DMS79 treated with DMSO at 0.1 percent for 48 hours (cell line): Measurements from ENCODE around the gene PTPRS.
"Not testable (repeated sequence)": the region's sequence is repeated elsewhere in the genome, so short reads cannot be mapped to it uniquely, and the experiment has no call there.

Experiments used
- DNase-seq: peaks from one replicate; lab custom pipeline; 2025; lab: John Stamatoyannopoulos, UW

Gene PTPRS

DNA sequence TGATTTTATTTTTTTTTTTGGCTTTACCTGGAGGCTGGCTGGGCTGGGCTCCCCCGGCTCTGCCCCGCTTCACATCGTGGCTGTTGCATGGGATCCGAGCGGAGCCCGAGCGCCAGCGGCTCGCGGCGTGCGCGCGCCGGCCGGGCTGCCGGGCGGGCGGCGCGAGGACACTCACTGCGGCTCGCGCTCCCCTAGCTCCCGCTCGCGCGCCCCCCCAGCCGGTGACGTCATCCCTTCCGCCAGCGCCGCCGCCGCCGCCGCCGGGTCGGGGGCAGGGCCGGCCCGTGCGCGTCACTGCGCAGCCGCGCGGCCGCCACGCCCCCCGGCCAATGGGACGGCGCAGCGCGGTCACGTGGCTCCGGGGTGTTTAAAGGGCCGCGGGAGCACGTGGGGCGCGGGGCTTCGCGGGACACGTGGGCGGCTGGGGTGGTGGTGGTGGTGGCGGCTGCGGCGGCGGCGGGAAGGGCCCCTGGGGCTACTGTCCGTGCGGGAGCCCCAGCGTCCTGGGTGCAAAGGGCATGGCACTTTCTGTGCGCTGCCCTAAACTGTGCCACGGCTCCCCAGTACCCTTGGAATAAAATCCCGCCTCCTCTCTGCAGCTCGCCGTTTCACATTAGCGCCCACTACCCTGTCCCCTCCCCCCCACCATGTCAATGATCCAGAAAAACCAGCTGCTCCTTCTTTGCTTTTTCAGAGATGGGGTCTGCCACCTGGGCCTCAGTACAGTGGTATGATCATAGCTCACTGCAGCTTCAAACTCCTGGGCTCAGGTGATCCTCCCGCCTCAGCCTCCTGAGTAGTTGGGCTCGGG, at the start of gene PTPRS:
TSS of gene PTPRS (minus strand) at position 176 of the 811 bp plus-strand sequence. CDS start 54,672 bp downstream, outside the sequence.
- DNase-seq: peak; percentile 81

DNA sequence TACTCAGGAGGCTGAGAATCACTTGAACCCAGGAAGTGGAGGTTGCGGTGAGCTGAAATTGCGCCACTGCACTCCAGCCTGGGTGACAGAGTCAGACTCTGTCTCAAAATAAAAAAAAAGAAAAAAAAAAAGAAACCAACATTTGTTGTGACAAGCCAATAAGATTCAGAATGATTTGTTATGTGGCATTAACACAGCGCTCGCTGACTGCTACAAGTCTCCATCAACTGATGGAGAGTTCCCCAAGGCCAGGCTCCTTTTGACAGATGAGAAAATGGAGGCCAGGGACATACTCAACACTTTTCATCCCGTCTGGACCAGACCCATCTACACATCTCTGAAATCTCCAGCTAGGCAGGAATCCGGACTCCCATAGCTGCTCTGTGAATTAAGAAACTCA, 48.7 kb upstream of the PTPRS start:
- no peak for DNase-seq

- DNase-seq: no peak
Measured at GRCh38 chr19:5387472-5387871, 46.9 kb upstream of the PTPRS start.

DNA sequence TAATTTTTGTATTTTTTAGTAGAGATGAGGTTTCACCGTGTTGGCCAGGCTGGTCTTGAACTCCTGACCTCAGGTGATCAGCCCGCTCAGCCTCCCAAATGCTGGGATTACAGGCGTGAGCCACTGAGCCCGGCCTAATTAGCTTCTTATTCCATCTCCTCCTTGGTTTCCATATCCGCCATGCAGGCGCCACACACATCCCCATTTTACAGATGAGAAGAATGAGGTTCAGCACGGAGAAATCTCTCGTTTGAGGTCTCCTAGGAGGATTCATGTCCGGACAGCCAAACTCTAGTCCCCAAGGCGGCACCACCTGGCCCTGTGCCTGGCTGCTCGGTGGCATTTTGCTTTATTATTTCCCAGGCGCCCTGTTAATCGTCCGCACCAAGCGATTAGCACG, 46.2 kb upstream of the PTPRS start:
- no peak for DNase-seq

DNA sequence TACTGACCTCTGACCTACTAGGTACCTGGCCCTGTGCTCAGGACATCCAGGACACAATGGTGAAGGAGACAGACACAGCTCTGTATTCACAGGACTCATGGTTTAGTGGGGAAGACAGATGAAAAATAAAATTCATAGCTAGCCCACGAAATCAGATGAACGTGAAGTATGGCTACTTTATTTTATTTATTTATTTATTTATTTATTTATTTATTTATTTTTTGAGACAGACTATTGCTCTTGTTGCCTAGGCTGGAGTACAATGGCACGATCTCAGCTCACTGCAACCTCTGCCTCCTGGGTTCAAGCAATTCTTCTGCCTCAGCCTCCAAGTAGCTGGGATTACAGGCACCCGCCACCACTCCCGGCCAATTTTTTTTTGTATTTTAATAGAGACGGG, 40.6 kb upstream of the PTPRS start:
- not testable (repeated sequence) for DNase-seq

DNA sequence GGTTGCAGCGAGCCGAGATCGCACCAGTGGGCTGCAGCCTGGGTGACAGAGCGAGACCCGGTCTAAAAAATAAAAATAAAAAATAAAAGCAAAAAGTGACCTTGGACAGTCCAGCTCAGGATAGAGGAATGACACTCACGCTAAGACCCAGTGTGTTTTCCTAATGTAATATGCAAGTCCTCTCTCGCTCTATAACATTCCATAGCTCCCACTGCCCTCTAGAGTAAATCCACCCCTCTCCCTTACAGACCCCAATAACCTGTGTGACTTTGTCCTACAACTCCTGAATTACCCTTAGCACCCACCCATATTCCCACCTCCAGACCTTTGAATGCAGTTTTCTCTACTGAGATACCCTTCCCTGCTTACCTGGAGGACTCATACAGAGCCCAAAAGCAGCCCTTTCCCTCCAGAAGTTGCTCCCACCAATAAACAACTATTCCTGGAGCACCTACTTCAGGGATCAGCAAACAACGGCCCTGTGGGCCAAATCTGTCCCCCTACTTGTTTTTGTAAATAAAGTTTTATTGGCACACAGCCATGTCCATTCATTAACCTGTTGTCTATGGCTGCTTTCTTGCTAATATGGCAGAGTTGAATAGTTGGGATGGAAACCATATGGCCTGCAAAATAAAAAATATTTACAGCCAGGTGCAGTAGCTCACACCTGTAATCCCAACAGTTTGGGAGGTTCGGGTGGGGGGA, 39.8 kb upstream of the PTPRS start:
- DNase-seq: no peak

GRCh38 chr19:5376928-5377327, 36.3 kb upstream of the PTPRS start:
- no peak for DNase-seq

- DNase-seq: no peak
Measured at GRCh38 chr19:5372572-5373200, 32.1 kb upstream of the PTPRS start.

- DNase-seq: no peak
Measured at GRCh38 chr19:5369962-5370367, 29.4 kb upstream of the PTPRS start.

GRCh38 chr19:5369304-5369703, 28.7 kb upstream of the PTPRS start:
- DNase-seq: no peak

DNA sequence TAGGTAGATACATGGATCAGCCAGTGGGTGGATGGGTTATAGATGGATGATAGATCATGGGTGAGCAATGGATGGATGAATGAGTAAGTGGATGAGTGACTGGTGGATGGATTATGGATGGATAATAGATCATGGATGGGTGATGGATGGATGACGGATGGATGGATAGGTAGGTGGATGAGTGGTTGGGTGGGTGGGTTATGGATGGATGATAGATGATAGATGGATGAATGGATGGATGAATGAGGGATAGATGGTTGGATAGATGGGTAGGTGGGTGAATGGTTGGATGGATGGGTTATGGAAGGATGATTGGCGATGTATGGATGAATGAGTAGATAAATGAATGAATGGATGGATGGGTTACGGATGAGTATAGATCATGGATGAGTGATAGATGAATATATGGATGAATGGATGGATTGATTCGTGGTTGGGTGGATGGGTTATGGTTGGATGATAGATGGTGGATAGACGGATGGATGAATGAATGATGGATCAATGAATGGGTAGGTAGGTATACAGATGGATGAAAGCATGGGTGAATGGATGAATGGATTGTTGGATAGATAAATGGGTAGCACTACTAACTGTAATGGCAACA, 27.0 kb upstream of the PTPRS start:
- DNase-seq: no peak

GRCh38 chr19:5365905-5366304, 25.3 kb upstream of the PTPRS start:
- no peak for DNase-seq

GRCh38 chr19:5364674-5365073, 24.1 kb upstream of the PTPRS start:
- DNase-seq: peak; percentile 4

DNA sequence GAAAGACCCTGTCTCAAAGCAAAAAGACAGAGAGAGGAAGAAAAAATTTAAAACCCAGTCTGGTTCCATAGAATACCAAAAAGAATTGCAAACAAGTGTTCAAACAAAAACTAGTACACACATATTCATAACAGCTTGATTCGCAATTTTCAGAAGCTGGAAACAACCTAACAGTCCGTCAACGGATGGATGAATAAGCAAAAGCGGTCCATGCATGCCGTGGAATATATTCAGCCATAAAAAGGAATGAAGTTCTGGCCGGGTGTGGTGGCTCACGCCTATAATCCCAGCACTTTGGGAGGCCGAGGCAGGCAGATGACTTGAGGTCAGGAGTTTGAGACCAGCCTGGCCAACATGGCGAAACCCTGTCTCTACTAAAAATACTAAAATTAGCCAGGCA, 21.2 kb upstream of the PTPRS start:
- DNase-seq: not testable (repeated sequence)

GRCh38 chr19:5361407-5361806, 20.8 kb upstream of the PTPRS start:
- no peak for DNase-seq

DNA sequence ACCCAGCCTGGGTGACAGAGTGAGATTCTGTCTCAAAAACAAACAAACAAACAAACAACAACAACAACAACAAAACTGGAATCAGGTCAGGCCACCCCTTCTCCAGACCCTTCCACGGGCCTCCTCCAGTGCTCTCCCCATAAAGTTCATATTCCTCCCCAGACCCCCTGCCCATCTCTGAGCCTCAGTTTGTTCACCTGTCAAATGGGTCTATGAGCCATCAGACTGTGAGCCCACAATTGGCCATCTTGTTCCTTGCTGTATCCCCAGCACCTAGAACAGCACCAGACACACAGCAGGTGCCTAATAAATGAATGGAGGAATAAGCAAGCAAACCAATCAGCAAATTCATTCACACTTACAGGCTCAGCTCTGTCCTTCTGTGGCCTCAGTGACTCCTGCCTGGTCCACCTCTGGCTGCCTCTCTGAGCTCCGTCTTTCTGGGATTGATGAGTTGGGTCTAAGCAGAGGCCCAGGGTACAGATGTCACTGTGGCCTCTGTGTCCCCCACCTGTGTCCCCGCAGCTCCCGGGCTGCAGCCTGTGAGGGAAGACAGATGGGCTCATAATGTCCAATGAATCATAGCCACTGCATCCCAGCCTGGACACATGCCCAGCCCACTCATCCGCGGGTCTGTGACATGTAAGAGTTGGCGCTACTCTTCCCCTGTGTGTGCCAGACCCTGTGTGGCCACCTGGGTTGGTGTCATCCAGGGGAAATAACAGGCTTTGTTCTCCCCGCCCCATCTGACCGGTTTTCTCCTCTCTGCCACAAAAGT, 19.6 kb upstream of the PTPRS start:
- no peak for DNase-seq

GRCh38 chr19:5358173-5358800, 17.7 kb upstream of the PTPRS start:
- peak; percentile 3 for DNase-seq

DNA sequence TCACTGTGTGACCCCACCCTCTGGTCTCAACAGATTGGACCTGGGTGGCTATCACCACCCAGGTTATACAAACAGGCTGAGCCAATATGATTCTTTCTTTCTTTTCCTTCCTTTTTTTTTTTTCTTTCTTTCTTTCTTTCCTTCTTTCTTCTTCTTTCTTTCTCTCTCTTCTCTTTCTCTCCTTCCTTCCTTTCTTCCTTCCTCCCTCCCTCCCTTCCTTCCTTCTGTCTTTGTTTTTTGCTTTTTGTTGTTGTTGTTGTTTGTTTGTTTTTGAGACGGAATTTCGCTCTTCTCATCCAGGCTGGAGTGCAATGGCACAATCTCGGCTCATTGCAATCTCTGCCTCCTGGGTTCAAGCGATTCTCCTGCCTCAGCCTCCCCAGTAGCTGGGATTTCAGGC, 17.0 kb upstream of the PTPRS start:
- DNase-seq: no peak

DNA sequence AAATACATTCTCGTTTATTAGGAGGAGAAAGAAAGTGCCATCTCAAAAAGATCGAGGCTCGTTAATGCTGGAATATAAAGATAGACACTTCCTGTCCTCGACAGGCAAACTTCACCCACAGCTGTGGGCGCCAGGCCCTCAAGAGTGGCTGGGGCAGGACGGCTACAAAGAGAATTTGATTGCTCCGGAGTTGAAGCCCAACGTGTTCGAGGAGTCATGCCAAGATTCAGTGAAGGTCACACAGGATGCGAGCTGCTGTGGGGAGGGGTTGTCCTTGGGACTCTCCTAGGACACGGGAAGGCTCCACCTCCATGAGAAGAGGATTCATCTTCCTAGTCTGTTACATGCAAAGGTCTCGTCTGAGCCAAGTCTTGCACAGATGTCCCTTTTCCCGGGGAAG, 16.3 kb upstream of the PTPRS start:
- DNase-seq: peak; percentile 16

- no peak for DNase-seq
Measured at GRCh38 chr19:5356428-5356827, 15.8 kb upstream of the PTPRS start.

- no peak for DNase-seq
Measured at GRCh38 chr19:5355693-5356092, 15.1 kb upstream of the PTPRS start.
